Measurements from ENCODE around the gene SHISA9.

GRCh38 chr16:12925026-12925800 lies 23.8 kb downstream of the SHISA9 start:
- TF ChIP-seq CTCF (IDR thresholded peaks at IDR 0.05) (no peak), POLR2AphosphoS5 (IDR thresholded peaks at IDR 0.05) (no peak), POLR2A (IDR thresholded peaks at IDR 0.05) (no peak)

Measured in stomach (tissue), 4 donors.